ENCODE data around the gene GRID2IP.

The GRID2IP gene

DNA sequence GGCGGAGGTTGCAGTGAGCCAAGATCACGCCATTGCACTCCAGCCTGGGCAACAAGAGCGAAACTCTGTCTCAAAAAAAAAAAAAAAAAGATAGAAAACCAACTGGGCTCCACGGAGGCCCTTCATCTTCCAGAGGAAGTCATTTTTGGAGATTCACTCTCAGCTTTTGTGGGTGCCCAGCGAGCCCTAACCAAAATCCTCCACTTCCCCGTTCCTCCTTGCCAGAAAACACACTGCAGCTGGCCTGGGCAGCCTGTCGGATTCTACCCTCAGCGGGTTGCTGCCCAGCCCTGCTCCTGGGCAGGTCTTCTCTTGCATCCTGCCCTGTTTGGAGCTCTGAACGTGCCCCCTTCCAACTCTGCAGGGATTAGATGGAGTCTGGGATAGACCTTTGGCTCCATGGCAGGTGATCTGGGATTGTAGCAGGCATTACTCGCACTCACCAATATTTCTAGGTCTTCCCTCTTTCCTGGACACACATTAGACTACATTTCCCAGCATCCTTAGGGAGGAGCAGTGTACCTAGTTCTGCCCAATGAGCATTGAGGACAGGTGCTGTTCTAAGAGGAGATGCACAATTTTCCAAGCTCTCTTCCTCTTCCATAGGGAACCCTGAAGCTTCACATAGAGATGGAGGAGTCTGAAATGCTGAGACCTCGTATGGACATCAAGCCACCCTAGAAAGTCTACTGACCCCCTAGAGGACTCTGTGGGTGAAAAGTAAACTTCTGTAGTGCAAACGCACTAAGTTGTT is 4.6 kb downstream of the GRID2IP start:
- no peaks in the 10 kb centered on the region for H3K27me3 Mint-ChIP-seq (ENCODE audit: low read depth)

DNA sequence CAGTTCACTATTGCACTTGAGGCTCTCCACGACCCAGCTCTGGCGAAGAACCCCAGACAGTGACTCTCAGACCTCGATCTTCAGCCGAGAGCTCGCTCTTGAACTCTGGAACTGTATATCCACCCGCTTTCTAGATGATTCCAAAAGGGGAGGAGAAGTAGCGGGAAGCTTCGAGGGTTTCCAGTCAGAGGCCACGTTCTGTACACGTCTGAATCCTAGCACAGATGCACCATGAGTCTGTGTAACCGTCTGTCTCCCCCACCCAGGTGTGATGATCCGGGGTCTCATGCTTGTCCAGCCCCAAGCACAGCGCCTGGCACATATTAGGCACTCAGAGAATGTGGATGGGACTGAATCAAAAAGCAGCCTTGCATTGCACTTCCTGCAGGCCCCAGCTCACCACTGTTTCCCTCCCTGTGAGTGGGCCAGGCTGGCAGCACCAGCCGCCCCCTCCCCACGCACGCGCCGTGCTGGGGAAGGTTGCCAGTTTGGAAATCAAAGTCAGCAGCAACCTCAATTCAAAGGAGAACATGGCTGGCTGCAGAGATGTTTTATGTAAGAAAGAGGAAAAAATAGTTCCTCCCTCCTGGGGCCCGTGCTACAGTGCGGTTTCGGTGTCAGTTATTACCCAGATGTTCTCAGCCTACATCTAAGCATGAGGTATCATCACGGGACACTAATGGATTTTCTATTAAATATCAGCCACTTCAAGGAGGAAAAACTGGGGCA is 5.7 kb downstream of the GRID2IP start:
- Mint-ChIP-seq H3K4me1 (ENCODE audit: low read depth) (peaks cover 2% of the 10 kb centered on the region), H3K27me3 (ENCODE audit: low read depth) (no peaks in the 10 kb centered on the region), H3K4me3 (no peak overlapping the region), H3K36me3 (ENCODE audit: low read depth) (no peaks in the 10 kb centered on the region), H3K9me3 (no peaks in the 10 kb centered on the region), H3K27ac (no peak overlapping the region)
- no peak for DNase-seq (ENCODE audit: low spot score)

More for the DNA sequence above, 4.6 kb downstream of the GRID2IP start:
- DNase-seq (ENCODE audit: low spot score) = no peak
- Mint-ChIP-seq H3K4me3 (no peak overlapping the region), H3K4me1 (ENCODE audit: low read depth) (peaks cover 2% of the 10 kb centered on the region), H3K36me3 (ENCODE audit: low read depth) (no peaks in the 10 kb centered on the region), H3K9me3 (no peaks in the 10 kb centered on the region), H3K27ac (no peak overlapping the region)

DNA sequence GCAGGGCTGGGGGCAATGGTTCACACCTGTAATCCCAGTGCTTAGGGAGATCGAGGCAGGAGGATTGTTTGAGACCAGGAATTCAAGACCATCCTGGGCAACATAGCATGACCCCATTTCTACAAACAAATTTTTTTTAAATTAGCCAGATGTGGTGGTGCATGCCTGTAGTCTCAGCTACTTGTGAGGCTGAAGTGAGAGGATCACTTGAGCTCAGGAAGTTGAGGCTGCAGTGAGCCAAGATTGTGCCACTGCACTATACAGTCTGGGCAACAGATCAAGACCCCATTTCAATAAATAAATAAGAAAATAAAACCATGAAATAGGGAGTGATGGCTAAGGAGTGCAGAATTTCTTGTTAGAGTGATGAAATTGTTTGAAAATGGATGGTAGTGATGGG is 8.9 kb downstream of the GRID2IP start:
- no peaks in the 10 kb centered on the region for H3K36me3 Mint-ChIP-seq (ENCODE audit: low read depth)
- no peak overlapping the region for H3K4me3 Mint-ChIP-seq
- peaks cover 6% of the 10 kb centered on the region for H3K27me3 Mint-ChIP-seq (ENCODE audit: low read depth)
- no peaks in the 10 kb centered on the region for H3K9me3 Mint-ChIP-seq
- DNase-seq (ENCODE audit: low spot score) = no peak
- no peaks in the 10 kb centered on the region for H3K4me1 Mint-ChIP-seq (ENCODE audit: low read depth)
- no peak overlapping the region for H3K27ac Mint-ChIP-seq

DNA sequence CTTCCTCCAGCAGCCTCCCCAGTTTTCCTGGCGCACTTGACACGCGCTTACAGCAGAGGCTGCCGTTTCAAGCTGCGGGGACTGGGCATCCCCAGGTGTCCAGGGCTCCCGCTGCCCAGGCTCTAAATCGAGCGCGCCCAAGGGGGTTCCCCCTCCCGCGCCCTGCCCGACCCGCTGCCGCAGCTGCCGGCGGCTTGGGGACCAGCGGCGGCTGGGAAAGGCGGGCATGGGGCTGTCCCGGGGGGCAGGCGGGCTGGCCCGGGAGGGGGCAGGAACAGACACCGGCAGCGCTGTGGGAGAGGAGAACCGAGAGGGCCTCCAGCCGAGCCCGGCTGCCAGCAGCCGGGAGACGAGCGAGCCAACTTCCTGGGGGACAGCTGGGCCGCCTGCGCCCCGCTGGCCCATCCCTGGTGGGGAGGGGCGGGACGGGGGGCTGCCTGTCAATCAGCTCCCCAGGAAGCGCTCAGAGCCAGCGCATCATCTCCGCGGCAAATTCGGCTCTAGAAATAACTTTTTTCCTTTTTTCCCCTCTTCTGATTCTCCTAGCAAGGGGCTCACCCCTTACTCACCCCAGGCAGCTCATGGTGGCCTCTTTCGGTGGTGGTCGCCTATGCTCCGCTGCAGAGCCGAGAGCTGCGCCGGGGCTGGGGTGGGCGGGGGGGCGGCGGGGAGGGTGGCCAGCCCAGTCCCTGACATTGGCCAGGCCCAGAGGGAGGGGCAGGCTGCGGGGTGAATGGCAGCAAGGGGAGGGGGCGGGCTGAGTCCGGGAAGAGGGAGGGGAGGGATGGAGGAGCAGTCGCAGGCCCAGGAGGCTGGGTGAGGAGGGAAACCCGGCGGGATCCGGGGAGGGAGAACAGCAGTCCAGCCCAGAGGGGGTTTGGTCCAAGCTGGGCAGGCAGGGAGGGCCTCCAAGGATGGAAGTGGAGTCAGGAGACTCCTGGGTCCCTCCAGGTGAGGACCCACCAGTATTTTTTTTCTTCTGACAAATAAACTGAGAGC is 14.7 kb downstream of the GRID2IP start:
- no peak for DNase-seq (ENCODE audit: low spot score)
- Mint-ChIP-seq H3K4me1 (ENCODE audit: low read depth) (peaks cover 9% of the 10 kb centered on the region), H3K9me3 (no peaks in the 10 kb centered on the region), H3K4me3 (no peak overlapping the region), H3K36me3 (ENCODE audit: low read depth) (no peaks in the 10 kb centered on the region), H3K27me3 (ENCODE audit: low read depth) (peaks cover 12% of the 10 kb centered on the region), H3K27ac (no peak overlapping the region)

GRCh38 chr7:6533893-6534495 is 17.3 kb downstream of the GRID2IP start:
- peaks cover 9% of the 10 kb centered on the region for H3K4me1 Mint-ChIP-seq (ENCODE audit: low read depth)
- H3K4me3 Mint-ChIP-seq = peak overlapping the region; percentile 8
- peak; percentile 55 for DNase-seq (ENCODE audit: low spot score)
- H3K27ac Mint-ChIP-seq = peak overlapping the region; percentile 41
- no peaks in the 10 kb centered on the region for H3K9me3 Mint-ChIP-seq
- no peaks in the 10 kb centered on the region for H3K36me3 Mint-ChIP-seq (ENCODE audit: low read depth)
- peaks cover 23% of the 10 kb centered on the region for H3K27me3 Mint-ChIP-seq (ENCODE audit: low read depth)

GRCh38 chr7:6532516-6532915 is 18.7 kb downstream of the GRID2IP start:
- Mint-ChIP-seq H3K4me1 (ENCODE audit: low read depth) (peaks cover 9% of the 10 kb centered on the region), H3K36me3 (ENCODE audit: low read depth) (no peaks in the 10 kb centered on the region), H3K27ac (no peak overlapping the region), H3K9me3 (no peaks in the 10 kb centered on the region), H3K4me3 (no peak overlapping the region), H3K27me3 (ENCODE audit: low read depth) (peaks cover 24% of the 10 kb centered on the region)
- DNase-seq (ENCODE audit: low spot score) = no peak

- Mint-ChIP-seq H3K9me3 (no peaks in the 10 kb centered on the region), H3K4me1 (ENCODE audit: low read depth) (peaks cover 12% of the 10 kb centered on the region), H3K36me3 (ENCODE audit: low read depth) (no peaks in the 10 kb centered on the region), H3K27me3 (ENCODE audit: low read depth) (peaks cover 32% of the 10 kb centered on the region), H3K27ac (no peak overlapping the region), H3K4me3 (peak overlapping the region; percentile 78)
- DNase-seq (ENCODE audit: low spot score) = no peak
These were observed 19.6 kb downstream of the GRID2IP start for GRCh38 chr7:6531492-6532279.

DNA sequence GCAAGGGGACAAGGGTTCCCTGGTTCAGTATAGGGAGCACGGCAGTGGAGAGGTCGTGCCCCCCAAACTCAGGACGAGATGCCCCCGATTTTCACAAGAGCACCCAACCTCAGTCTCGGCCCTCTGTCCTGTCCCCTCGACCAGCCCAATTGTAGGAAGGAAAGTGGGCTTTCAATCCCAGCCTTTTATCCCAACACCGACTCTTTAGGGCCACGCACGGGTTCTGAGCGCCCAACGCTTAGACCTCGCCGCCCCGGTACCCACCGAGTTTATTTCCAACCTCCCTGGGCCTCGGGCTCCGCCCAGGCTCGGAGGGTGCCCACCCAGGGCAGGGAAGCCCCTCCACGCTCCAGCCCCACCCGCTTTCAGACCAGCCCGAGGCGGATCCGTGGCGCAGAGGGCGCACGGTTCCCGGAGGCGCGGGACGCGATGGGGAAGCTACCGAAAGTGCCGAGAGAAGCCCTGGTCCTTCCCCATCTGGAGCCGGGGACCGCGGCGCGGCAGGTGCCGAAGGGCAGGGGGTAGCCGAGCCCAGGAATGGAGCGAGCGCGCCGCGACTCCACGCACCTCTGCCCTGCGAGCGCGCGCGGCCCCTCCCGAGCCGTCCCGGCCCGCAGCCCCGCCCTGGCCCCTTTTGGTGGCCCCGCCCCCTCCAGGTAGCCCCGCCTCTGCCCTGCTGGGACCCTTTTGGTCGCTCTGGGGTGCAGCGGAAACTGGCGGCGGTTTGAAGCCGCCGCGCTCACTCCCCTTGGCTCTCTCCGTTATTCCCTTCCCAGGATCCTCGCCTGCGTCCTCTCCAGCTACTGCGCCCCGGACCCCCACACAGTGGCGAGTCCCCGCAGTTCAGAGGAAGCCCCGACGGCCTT is 20.4 kb downstream of the GRID2IP start:
- Mint-ChIP-seq H3K27ac (no peak overlapping the region), H3K4me3 (peak overlapping the region; percentile 78), H3K4me1 (ENCODE audit: low read depth) (peaks cover 15% of the 10 kb centered on the region), H3K36me3 (ENCODE audit: low read depth) (no peaks in the 10 kb centered on the region), H3K9me3 (no peaks in the 10 kb centered on the region), H3K27me3 (ENCODE audit: low read depth) (peaks cover 35% of the 10 kb centered on the region)
- peak; percentile 11 for DNase-seq (ENCODE audit: low spot score)

GRCh38 chr7:6529643-6530042 is 21.6 kb downstream of the GRID2IP start:
- peaks cover 30% of the 10 kb centered on the region for H3K27me3 Mint-ChIP-seq (ENCODE audit: low read depth)
- H3K4me1 Mint-ChIP-seq (ENCODE audit: low read depth) = peaks cover 13% of the 10 kb centered on the region
- H3K4me3 Mint-ChIP-seq = peak overlapping the region; percentile 54
- H3K27ac Mint-ChIP-seq = no peak overlapping the region
- no peaks in the 10 kb centered on the region for H3K36me3 Mint-ChIP-seq (ENCODE audit: low read depth)
- DNase-seq (ENCODE audit: low spot score) = no peak
- H3K9me3 Mint-ChIP-seq = no peaks in the 10 kb centered on the region

DNA sequence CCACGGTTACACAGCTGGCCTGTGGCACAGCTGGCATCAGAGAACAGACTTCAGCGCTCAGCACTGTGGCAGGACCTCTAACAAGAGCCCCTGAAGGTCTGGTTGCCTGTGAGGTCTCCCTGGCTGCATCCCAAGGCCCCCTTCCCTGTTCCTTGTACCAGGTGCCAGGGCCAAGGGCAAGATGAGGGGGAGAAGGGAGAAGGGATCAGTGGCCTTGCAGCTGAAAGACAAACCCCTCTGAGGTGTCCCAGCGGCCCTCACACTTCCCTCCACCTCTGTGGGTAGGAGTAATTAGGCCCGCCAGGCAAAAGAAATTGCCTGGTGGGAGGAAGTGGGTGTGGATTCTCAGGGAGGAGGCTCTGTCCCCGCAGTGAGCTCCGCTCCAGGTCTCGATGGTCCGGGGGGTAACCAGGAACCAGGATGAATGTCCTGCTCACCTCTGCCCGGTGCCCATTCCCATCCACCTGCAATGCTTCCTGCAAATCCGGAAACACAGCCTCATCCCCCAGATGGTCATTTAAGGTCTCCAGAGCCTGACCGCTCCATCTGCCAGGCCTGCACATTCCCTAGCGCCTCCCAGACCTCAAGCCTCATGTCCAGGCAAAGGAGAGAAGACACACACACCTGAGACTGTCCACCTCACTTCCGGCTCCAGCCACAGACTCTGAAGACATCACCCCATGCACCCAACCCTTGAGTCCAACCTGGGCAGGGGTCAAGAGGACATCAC is 22.7 kb downstream of the GRID2IP start:
- H3K4me1 Mint-ChIP-seq (ENCODE audit: low read depth) = peaks cover 6% of the 10 kb centered on the region
- H3K36me3 Mint-ChIP-seq (ENCODE audit: low read depth) = no peaks in the 10 kb centered on the region
- no peaks in the 10 kb centered on the region for H3K9me3 Mint-ChIP-seq
- H3K27me3 Mint-ChIP-seq (ENCODE audit: low read depth) = peaks cover 33% of the 10 kb centered on the region
- no peak overlapping the region for H3K27ac Mint-ChIP-seq
- no peak overlapping the region for H3K4me3 Mint-ChIP-seq
- no peak for DNase-seq (ENCODE audit: low spot score)

DNA sequence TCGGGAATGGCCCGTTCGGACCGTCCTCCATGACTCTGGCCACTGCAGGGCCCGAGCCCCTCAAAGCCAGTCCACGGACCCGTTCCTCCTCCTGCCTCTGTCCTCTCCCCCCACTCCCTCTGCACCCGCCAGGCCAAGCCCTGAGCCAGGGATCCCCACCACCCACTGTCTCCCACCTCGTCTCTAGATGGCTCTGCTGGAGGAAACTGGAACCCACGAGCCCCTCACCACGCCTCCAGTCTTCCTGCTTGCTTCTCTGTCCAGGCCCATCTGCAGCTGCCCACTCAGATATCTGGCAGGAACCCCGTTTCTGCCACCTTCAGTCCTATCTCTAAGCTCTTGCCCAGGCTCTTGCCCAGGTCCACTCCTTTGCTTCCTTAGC is 24.3 kb downstream of the GRID2IP start:
- Mint-ChIP-seq H3K4me1 (ENCODE audit: low read depth) (peaks cover 6% of the 10 kb centered on the region), H3K36me3 (ENCODE audit: low read depth) (no peaks in the 10 kb centered on the region), H3K9me3 (no peaks in the 10 kb centered on the region), H3K27me3 (ENCODE audit: low read depth) (peaks cover 35% of the 10 kb centered on the region), H3K4me3 (peak overlapping the region; percentile 59), H3K27ac (no peak overlapping the region)
- no peak for DNase-seq (ENCODE audit: low spot score)

Measured in T-helper 2 cell treated with Interferon-gamma antibody and Interleukin-4, amounts not matched to agents 5 μg/mL and 100 μg/mL, for 36 hours (primary cell).